Panc1 (cell line): ENCODE results near the gene NDRG4. TPM values are rescaled to one million over a fixed set of nuclear protein-coding genes. Genes with fewer than 3 reads are reported as not detected.

ENCODE experiments used
- ATAC-seq: fragments of 200-7000 bp; cut with Tn5 transposase; 2 replicates; pipeline ENCODE4 v1.9.1; 2020; ENCODE audit warnings: mild to moderate bottlenecking, moderate library complexity
- BruUV-seq: library from RNA; stranded (reverse); fragments of 400-500 nt; replicated peaks from 2 replicates; lab custom pipeline; 2021; lab: Mats Ljungman, UMichigan
- CTCF ChIA-PET: fragments of 300-600 bp; sonication (Branson Sonifier 250); formaldehyde crosslinking; loops from one replicate; lab custom pipeline; 2022; ENCODE audit warnings: antibody characterized with exemption; lab: Charles Lee
- POLR2A ChIA-PET: fragments of 300-600 bp; sonication (Branson Sonifier 250); formaldehyde crosslinking; loops from one replicate; lab custom pipeline; 2022; ENCODE audit warnings: antibody characterized with exemption; lab: Charles Lee
- DNase-seq: peaks from one replicate; pipeline ENCODE4 v3.0.0-alpha.2; 2010; ENCODE audit warnings: low read depth, low spot score
- H3K27ac ChIP-seq: 2 replicates; pipeline ENCODE4 v1.5.1; 2011; ENCODE audit warnings: mild to moderate bottlenecking, low read length, inconsistent platforms
- H3K27me3 ChIP-seq: fragments of 200-500 bp; sonication (Bioruptor generic); 2 replicates; pipeline ENCODE4 v1.6.0; 2014; ENCODE audit warnings: low read length, inconsistent platforms; ENCODE audit not compliant: control insufficient read depth, insufficient read depth
- H3K36me3 ChIP-seq: fragments of 200-500 bp; sonication (Bioruptor generic); 2 replicates; pipeline ENCODE4 v1.5.1; 2014; ENCODE audit warnings: inconsistent platforms, mild to moderate bottlenecking, low read length, moderate library complexity; ENCODE audit not compliant: control insufficient read depth, insufficient read depth
- H3K4me1 ChIP-seq: 2 replicates; pipeline ENCODE4 v1.5.1; 2011; ENCODE audit warnings: inconsistent platforms, mild to moderate bottlenecking, low read length, moderate library complexity; ENCODE audit not compliant: control insufficient read depth, insufficient read depth
- H3K4me3 ChIP-seq, 2 experiments: 2 replicates each; pipeline ENCODE4 v1.5.1; 2011 to 2012; ENCODE audit warnings: low read depth in 2 of 2, low read length in 2 of 2, mild to moderate bottlenecking in 2 of 2, inconsistent platforms in 1 of 2, moderate library complexity in 1 of 2
- H3K9me3 ChIP-seq: fragments of 200-500 bp; sonication (Bioruptor generic); 2 replicates; pipeline ENCODE4 v1.5.1; 2014; ENCODE audit warnings: low read depth, mild to moderate bottlenecking, inconsistent platforms, low read length, moderate library complexity; ENCODE audit not compliant: control insufficient read depth, insufficient read depth
- CTCF ChIP-seq: fragments of 450-650 bp; IDR thresholded peaks from 2 replicates; pipeline ENCODE4 v1.5.1; 2017; ENCODE audit warnings: mild to moderate bottlenecking
- POLR2AphosphoS5 ChIP-seq: IDR thresholded peaks from 2 replicates; pipeline ENCODE4 v1.6.1; 2012; ENCODE audit warnings: mild to moderate bottlenecking, low read depth, low read length, moderate library complexity
- REST ChIP-seq, 2 experiments: IDR thresholded peaks; 2 replicates each; pipeline ENCODE4 v1.6.1; 2011 to 2012; ENCODE audit warnings: low read depth in 2 of 2, control low read depth in 1 of 2, low read length in 1 of 2, mild to moderate bottlenecking in 1 of 2, moderate library complexity in 1 of 2; ENCODE audit not compliant: insufficient read depth in 1 of 2
- SIN3A ChIP-seq: IDR thresholded peaks from 2 replicates; pipeline ENCODE4 v1.6.1; 2012; ENCODE audit warnings: low read depth, mild to moderate bottlenecking, low read length, moderate library complexity, borderline replicate concordance; ENCODE audit not compliant: insufficient read depth
- TCF7L2 ChIP-seq: IDR thresholded peaks from 2 replicates; pipeline ENCODE4 v1.6.1; 2011; ENCODE audit warnings: mild to moderate bottlenecking, low read depth, low read length, inconsistent platforms
- in situ Hi-C: cut with HindIII; loops from 2 replicates; pipeline ENCODE4 v1.10.0; 2016; ENCODE audit warnings: low sequenced_read_pairs, low pct_unique_long_range_greater_than_20kb
- intact Hi-C: fragments of 100-400 bp; cut with micrococcal nuclease; formaldehyde crosslinking; loops from one replicate; pipeline ENCODE4 v1.10.0; 2022; ENCODE audit not compliant: unreplicated experiment
- total RNA-seq: library from RNA; stranded (reverse); gene quantifications from one replicate; pipeline ENCODE4 v1.2.1, GENCODE V29; 2021; ENCODE audit not compliant: unreplicated experiment

Gene NDRG4
- total RNA-seq, 1 experiment from 2014 or later = 5.1 TPM

- POLR2A ChIA-PET = no interaction called here
- no peak for ATAC-seq
These were observed 43.7 kb downstream of the NDRG4 start for GRCh38 chr16:58543685-58544084.

GRCh38 chr16:58548378-58548777 is 48.4 kb downstream of the NDRG4 start:
- in situ Hi-C loops (no loop called here), intact Hi-C loops (no loop called here)
- Histone ChIP-seq H3K9me3 (no peaks in the 10 kb centered on the region), H3K27me3 (no peaks in the 10 kb centered on the region), H3K36me3 (peaks cover 68% of the 10 kb centered on the region), H3K4me1 (no peaks in the 10 kb centered on the region), H3K4me3 (no peak overlapping the region), H3K27ac (no peak overlapping the region)
- no peak for DNase-seq
- no peak for ATAC-seq
- TF ChIP-seq TCF7L2 = no peak
- TF ChIP-seq CTCF = no peak
- no peak for TF ChIP-seq POLR2AphosphoS5
- TF ChIP-seq REST (IDR thresholded peaks at IDR 0.05; ENCODE audit: insufficient read depth in 1 of 2, low read depth in 2 of 2, low read length in 1 of 2) = no peak
- no peak for TF ChIP-seq SIN3A
- CTCF ChIA-PET = no interaction called here
- POLR2A ChIA-PET = interaction anchor here (0.7 kb wide), 1 partner anchor 104 kb away, joined by 10 read pairs; no protein-coding TSS in a partner anchor
- no TSS peak for BruUV-seq

More at GRCh38 chr16:58543685-58544084, 43.7 kb downstream of the NDRG4 start:
- no peaks in the 10 kb centered on the region for H3K4me1 ChIP-seq
- no peak overlapping the region for H3K27ac ChIP-seq
- TF ChIP-seq CTCF (no peak), TCF7L2 (no peak), REST (IDR thresholded peaks at IDR 0.05; ENCODE audit: insufficient read depth in 1 of 2, low read depth in 2 of 2, low read length in 1 of 2) (no peak), SIN3A (no peak), POLR2AphosphoS5 (no peak)
- no peaks in the 10 kb centered on the region for H3K9me3 ChIP-seq
- intact Hi-C loops (no loop called here), in situ Hi-C loops (no loop called here)
- H3K4me3 ChIP-seq = no peak overlapping the region
- BruUV-seq = no TSS peak
- no peaks in the 10 kb centered on the region for H3K27me3 ChIP-seq
- peaks cover 55% of the 10 kb centered on the region for H3K36me3 ChIP-seq
- DNase-seq = no peak
- CTCF ChIA-PET = no interaction called here
